NK-92 (cell line): ENCODE results near the gene CDK11A.
"Not testable (repeated sequence)": the region's sequence is repeated elsewhere in the genome, so short reads cannot be mapped to it uniquely, and the experiment has no call there.

Experiments
- DNase-seq: peaks from one replicate; lab custom pipeline; 2025; ENCODE audit not compliant: unreplicated experiment; lab: John Stamatoyannopoulos, UW

CDK11A gene

DNA sequence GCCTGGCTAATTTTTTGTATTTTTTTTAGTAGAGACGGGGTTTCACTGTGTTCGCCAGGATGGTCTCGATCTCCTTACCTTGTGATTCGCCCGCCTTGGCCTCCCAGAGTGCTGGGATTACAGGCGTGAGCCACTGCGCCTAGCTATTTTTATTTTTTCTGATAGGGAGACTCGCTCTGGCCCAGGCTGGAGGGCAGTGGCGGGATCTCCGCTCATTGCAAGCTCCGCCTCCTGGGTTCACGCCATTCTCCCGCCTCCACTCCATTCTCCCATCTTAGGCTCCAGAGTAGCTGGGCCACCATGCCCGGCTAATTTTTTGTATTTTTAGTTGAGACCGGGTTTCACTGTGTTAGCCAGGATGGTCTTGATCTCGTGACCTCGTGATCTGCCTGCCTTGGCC, 1.9 kb upstream of the CDK11A start:
- DNase-seq: not testable (repeated sequence)

DNA sequence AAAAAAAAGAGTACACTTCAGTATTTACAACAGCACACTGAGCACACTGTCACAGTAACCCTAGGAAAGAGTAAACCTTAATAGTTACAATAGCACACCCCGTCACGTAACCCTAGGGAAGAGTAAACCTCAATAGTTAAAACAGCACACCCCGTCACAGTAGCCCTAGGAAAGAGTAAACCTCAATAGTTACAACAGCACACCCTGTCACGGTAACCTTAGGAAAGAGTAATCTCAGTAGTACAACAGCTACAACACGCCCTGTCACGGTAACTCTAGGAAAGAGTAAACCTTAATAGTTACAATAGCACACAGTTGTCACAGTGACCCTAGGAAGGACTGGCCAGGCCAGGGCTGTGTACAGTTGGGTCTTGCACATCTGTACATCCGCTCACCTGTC, 3.0 kb downstream of the CDK11A start:
- no peak for DNase-seq

DNA sequence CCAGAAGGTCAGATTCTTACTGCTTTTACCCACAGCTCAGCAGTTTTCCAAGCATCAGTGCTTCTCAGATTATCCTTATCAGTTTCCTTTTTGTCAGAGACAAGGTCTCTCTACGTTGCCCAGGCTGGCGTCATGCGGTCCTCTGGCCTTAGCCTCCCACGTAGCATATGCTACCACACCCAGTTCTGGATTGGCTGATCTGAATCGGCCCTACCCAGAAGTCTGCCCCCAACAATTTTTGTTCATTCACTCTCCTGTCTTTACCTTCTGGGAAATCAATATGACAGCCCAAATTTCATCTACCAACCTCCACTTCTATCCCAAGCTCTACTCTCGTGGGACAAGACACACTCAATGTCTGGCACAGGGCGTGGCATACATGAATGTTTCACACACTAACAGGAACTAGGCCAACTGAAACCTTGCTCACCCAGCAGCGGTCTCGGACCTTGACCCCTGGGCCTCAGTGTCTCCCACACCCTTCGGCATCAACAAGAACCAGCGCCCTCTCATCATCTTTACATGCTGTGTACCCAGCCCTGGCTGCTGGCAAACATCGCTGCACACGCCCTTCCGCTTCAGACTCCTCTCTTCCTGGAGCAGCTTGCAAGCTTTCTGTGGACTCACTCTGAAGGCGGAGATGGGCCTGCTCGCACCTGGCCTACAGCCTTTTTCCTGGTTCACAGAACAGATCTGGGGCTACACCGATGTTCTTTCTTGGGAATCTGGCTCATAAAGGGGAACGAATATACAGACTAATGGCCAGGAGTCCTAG, 8.9 kb downstream of the CDK11A start:
- not testable (repeated sequence) for DNase-seq

DNA sequence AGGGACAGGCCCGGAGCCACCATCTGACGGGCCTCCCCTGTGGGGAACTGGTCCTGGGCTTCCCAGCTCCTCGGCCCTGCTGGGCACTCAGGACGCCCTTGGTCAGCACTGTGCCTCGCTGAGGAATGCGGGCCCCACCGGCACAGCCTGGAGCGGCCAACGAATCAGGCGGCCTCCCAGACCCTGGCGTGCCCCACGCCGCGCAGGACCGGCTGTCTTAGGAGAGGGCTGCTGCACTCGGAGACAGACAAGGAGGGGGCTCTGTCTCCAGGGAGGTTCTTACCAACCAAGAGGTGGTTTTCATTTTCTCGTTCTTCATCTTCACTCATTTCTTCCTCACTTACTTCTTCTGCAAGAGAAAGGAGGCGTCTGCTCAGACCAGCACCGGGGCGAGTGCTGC, 16.3 kb downstream of the CDK11A start:
- not testable (repeated sequence) for DNase-seq

DNA sequence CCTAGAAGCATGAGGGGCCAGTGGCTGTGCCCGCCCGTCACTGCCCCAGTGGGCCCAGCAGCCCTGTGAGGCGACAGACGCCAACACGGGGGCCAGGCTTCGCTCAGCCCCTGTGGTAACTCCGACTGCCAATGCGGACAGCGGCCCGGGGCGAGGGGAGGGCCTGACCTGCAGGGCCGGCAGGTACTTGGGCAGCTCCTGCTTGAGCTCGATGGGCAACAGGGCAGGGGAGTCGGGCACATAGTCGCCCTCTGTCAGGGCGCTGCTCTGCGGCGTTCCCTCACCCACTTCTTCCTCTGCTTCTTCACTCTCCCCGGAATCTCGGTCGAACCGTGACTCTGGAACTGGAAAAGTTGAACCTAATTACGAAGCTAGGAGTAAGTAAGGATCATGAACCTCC, 16.9 kb downstream of the CDK11A start:
- DNase-seq: not testable (repeated sequence)

DNA sequence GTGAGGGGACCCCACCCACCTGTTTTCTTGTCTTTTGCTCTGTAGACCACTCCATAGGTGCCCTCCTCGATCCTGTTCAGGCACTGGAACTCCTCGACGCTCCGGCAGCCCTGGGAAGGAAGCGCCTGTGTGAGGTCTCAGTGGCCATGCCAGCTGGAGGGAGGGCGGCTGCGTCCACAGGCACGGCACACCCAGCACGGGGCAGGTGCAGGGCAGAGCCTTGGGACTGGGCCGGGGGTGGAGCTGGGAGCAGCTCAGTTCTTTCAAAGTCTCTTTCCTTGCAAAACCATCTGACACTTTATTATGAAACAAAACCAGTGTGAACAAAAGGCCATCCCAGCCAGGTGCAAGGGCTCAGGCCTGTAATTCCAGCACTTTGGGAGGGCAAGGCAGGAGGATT, 18.5 kb downstream of the CDK11A start:
- not testable (repeated sequence) for DNase-seq

DNA sequence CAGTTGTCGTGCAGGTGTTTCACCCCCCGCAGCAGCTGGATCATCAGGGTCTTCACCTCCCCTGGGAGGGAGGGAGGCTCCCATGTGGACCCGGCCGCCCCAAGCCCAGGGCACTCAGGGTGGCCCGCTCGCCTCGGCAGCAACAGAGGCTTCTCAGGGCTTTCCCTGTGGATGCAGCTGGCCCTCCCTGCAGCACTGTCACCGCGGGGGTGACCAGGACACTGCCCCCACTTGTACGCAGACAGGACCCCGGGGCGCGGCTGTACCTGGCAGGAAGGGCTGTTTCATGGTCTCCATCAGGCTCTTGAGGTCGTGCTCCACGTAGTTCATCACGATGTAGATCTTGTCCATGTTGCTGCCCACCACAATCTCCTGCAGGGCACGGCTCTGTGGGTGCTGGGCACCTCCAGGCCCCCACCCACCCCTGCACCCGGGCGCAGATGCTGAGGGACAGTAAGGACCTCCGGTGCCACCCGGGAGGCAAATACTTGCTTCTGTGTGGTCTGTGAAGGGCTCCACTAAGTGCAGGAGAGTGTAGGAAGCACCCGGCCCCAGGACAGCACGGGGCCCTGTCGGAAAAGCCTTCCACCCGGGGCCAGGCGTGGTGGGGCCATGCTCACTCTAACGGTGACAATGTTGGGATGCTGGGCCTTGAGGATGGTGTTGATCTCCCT, 19.7 kb downstream of the CDK11A start:
- not testable (repeated sequence) for DNase-seq

DNA sequence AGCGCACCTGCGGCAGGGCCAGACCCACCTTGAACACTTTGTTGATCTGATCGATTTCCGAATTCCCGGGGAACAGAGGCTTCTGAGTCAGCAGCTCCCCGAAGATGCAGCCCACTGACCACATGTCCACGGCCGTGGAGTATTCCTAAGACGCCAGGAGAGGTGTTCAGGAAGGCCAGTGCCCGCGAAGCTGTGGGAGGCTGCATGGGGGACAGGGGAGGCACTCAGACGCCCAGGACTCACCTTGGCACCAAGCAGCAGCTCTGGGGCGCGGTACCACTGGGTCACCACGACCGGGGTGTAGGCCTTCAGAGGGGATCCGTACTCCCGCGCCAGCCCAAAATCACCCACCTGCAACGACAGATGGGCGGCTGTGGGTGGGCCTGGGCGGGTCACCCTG, 20.4 kb downstream of the CDK11A start:
- DNase-seq: no peak

DNA sequence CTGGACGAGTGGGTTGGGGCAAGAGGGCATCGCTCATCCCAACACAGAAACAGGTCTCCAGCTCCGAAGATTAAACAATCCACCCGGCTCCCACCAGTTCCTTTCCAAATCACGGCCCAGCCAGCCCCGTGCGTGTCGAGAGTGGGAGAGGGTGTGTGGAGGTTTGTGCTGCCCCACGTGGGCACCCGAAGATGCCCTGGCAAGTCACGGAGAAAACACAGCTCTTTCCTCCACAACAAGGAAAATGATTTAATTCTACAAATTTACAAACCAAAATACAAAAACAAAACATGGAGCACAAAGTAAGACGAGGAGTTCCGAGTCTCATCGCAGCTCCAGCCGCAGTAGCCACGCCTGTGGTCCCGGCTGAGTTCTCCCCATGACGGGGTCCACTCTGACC, 21.7 kb downstream of the CDK11A start:
- not testable (repeated sequence) for DNase-seq

DNA sequence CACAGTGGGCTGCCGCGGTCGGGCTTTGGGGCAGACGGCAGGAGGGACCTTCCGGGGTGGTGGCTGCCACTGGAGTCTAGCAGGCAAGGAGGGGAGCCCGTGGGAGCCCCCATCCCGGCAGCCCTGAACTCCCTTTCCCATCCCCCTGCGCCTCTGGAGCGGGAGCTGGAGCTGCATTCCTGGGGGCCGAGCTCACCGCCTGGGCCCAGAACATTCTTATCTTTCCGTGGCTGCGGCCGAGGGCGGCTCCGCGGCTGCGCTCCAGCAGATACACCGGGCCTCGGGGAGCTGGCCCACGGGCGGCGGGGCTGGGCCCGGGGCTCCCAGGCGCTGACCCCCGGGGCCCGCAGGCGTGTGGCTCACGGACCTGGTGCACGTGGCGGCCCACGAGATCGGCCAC, 23.6 kb downstream of the CDK11A start:
- not testable (repeated sequence) for DNase-seq

DNA sequence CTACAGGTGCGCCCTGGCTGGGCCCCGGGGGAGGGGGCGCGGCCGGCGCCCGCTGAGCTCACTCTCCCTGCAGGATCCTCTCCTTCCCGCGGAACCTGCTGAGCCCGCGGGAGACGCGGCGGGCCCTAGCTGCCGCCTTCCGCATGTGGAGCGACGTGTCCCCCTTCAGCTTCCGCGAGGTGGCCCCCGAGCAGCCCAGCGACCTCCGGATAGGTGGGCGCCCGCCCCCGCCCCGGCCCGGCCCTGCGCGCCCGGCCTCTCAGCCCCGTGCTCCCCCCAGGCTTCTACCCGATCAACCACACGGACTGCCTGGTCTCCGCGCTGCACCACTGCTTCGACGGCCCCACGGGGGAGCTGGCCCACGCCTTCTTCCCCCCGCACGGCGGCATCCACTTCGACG, 24.1 kb downstream of the CDK11A start:
- DNase-seq: not testable (repeated sequence)

DNA sequence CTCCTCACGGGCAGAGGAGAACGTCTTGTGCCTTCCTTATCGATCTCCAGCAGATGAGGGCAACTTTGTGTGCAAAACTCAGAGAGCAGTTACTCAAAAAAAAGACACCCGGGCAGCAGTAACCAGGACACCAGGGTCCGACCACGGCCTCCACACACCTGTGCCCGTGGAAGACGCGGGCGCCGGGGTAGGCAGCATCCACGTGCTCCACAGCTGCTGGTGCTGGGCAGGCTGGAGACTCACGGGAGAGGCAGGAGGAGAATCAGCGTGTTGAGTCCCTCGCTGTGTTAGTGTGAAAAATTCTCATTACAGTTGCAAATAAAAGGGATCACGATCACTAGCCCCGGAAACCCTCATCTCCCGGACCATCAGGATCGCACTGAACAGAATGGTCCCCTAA, 25.1 kb downstream of the CDK11A start:
- DNase-seq: not testable (repeated sequence)

DNA sequence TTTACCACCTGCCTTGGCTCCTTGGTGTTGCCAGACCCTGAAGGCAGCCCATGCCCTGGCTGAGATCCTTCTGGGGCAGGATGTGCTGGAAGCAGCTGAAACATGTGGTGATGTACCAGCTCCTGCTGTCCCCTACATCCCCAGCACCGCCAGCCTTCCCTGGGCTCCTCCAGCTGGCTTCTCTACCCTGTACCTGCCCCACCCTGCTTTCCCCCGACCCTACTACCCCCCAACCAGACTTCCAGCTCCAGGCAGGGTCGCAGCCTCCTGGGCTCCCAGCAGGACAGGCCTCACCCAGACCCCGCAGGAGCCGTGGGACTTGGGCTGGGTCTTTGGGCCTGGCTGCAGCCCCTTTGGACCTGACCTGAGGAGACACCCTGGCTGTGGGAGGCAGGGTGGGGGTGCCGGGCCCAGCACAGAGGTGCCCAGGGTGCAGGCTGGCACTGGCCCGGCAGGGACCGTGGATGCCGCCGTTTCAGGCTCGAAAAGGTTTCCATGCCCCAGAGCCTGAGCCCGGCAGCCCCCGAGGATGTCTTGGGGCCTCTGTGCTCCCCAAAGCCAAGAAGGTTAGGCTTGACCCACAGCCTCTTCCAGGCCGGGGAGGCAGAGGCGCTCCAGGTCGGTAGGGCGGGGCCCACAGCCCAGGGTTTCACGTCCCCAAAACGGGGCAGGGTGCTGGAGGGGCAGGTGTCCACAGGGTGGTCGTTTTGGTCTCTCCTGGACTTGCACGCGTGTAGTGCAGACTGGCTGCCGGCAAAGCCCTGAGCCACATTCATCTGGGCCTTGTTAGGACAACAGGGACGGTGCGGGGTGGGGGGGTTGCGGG, 26.6 kb downstream of the CDK11A start:
- DNase-seq: not testable (repeated sequence)

DNA sequence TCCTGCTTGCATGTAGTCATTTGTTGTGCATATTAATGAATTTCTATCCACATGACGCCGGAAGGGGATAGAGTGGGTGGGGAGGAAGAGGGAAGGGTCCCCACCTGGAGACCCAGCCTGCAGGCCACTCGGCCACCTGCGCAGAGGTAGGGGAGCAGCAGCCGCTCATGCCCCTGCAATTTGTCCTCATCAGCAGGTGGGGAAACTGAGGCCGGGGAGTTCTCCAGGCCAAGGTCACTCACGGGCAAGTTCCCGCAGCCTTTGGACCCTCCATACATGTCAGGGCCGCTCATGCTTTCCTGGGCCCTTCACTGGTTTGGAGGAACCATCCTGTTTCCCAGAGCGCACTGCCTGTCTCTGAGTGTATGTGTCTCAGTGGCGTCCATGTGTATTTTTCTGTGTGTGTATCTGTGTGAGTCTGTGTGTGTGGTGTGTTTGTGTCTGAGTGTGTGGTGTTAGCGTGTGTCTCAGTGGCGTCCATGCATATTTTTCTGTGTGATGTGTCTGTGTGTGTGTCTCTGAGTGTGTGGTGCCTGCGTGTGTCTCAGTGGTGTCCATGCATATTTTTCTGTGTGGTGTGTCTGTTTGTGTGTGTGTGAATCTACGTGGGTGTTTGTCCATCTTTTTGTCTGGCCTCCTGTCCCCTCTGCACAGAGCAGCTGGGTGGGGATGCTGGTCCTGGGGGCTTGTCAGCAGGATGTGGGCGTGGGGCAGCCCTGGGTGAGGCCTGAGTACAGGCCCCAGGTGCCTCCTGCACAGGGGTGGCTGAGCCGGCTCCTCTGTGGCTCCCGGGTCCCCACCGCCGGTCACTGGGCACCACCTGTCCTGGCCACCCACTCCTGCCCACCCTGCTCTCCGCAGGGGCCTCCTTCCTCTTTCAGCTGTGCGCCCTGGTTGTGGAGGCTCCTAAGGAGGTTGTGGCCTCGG, 27.5 kb downstream of the CDK11A start:
- DNase-seq: not testable (repeated sequence)

DNA sequence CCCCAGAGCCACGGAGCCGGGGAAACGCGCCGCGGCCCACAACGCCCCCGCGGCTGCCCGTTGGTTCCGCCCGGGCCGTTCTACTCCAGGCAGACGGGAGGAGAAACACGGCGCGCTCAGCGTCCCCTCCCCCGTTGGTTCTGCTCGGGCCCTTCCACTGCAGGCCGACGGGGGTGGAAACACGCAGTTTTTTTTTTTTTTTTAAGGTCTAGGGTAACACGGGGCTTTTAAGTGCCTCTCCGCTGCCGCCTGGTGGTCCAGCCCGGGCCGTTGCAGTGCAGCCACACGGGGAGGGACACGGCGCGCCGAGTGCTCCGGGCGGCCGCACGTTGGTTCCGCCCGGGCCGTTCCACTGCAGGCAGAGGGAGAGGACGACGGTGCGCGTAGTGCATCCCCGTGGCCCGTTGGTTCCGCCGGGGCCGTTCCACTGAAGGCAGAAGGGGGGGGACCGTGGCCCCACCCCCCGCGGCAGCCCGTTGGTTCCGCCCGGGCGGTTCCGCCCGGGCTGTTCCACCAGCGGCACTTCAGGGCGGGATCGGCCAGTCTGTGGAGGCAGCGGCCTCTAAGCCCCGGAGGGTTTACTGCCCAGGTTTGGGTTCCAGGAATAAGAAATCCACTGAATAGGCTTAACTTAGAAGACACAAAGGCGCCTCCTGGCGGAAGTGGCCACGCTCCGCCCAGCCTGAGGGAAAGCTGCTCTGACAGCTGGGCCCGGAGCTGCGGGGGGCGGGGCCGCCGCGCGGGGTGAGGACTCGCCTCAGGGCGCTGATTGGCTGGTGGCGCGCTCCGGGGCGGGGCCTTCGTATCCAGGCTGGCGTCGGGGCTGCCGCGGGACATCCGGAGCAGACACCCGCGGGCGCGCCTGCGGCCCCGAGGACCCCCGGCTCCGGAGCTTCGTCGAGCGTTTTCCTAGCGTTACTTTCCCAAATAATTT, 31.2 kb downstream of the CDK11A start, which contains the start of gene SLC35E2B:
Gene SLC35E2B (minus strand): TSS at position 82 of the 934 bp plus-strand sequence. CDS start 16,096 bp downstream, outside the sequence.
- DNase-seq: peak; percentile 57

DNA sequence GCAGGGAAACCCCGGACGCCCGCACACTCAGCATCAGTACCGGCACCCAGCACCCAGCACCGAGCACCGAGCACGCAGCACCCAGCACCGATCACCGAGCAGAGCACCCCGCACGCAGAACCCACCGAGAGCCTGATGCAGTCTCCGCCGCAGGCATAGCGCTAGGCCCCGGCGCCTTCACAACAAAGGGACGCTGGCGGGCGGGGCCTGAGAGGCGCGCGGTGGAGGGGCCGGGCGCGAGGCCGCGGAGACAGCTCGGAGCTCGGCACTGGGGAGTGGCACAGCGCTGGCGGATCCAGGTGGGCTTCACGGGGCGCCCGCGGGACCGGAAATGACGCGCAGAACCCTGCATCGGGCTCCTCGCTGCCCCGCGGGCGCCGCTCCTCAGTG, 31.8 kb downstream of the CDK11A start:
- DNase-seq: not testable (repeated sequence)

DNA sequence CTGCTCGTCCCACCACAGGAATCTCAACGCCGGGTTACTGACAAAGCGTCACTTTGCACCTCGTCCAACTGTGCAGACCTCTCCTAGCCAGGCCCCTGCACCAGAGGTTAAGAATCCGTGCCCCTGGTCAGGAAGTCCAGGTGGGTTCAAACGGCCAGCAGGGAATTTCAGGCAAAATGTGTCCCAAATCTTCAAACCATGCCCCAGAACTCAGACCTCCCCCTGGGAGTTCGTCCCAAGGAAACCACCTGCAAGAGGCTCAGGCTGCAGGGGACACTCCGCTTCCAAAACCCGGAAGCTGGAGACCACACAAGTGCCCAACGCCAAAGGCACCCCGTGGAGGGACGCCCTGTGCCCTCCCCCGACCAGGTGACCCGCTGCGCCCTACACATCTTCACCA, 32.7 kb downstream of the CDK11A start:
- not testable (repeated sequence) for DNase-seq

DNA sequence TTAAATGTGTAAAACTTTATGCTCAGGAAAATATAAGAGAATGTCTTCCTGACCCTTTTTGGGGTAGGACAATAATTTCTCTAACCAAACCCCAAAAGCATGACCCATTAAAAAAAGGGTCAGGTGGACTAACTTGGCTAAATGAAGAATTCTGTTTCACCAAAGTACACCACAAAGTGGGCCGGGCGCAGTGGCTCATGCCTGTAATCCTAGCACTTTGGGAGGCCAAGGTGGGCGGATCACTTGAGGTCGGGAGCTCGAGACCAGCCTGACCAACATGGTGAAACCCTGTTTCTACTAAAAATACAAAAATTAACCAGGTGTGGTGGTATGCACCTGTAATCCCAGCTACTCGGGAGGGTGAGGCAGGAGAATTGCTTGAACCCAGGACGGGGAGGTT, 34.6 kb downstream of the CDK11A start:
- DNase-seq: not testable (repeated sequence)

DNA sequence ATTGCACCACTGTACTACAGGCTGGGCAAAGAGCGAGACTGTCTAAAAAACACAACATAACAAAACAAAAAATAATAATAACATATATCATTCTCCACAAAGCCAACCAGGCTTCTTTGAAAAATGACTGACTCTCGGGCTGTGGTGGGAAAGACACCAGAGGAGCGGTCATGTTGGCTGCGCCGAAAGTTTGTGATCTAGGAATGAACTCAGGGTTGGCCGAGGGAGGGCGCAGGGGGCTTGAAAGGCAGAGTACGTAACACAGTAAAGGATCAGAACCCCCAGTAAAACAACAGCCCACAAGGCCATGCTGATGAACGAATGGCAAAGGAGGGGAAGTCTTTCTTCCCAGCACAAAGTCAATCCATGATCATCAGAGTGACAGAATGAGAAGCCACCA, 36.3 kb downstream of the CDK11A start:
- no peak for DNase-seq
